HG03520 (cell line): ENCODE data around the gene COL6A1.

Experiments
- ATAC-seq: cut with Tn5 transposase; IDR thresholded peaks from one replicate; pipeline ENCODE4 v1.9.1; 2021; ENCODE audit warnings: mild to moderate bottlenecking, moderate library complexity; ENCODE audit not compliant: unreplicated experiment

The COL6A1 gene

DNA sequence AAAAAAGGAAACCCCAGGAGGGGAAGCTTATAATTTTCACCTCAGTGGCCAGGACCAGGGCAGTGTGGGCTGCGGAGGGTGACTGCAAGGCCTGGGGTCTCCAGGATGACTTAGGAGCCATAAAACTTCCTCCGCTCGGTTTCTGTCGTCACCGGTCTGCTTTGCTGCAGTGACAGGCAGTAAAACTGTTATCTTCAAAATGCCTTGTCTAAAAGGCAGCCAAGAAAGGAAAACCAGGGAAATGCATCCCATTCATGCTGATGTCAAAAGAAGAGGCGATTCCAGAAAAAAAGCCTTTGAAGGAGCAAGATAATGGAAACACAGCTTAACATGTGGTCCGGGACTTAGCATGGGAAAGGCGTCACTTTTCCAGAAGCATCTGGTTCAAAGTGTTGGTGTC is 42.0 kb downstream of the COL6A1 start:
- no peak for ATAC-seq

- ATAC-seq, result no peak
Measured at GRCh38 chr21:46024141-46024540, 42.6 kb downstream of the COL6A1 start.

- ATAC-seq, result no peak
Measured at GRCh38 chr21:46025113-46025770, 43.7 kb downstream of the COL6A1 start.

DNA sequence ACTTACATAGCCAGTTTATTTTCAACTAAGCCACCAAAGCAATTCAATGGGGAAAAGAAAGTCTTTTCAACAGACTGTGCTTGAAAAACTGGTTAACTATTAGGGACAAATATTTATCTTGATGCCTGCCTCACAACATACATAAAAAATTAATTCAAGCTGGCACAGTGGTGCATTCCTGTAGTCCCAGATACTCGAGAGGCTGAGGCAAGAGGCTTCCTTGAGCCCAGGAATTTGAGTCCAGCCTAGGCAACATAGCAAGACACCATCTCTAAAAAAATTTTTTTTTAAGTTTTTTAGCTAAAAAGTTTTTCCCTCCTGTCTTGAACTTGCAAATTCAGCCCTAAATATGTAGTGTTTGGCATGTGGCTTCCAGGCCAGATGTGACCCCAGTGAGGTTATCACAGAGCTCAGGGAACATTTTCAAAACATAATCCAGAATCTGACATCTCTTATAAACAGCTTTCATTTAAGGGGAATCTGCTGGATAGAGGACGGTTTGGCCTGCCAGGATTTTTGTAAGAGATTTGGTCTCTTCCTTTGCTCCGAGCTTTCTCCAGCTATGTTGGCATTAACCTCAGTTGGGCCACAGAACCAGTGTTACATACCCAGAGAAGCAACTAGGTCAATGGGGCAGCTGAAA is 46.4 kb downstream of the COL6A1 start:
- no peak for ATAC-seq

- no peak for ATAC-seq
Measured at GRCh38 chr21:46028573-46029091, 47.1 kb downstream of the COL6A1 start.

- ATAC-seq, result no peak
Measured at GRCh38 chr21:46029186-46029924, 47.8 kb downstream of the COL6A1 start.

GRCh38 chr21:46031484-46031883 is 49.9 kb downstream of the COL6A1 start:
- ATAC-seq, result no peak

GRCh38 chr21:46032100-46032499 is 50.5 kb downstream of the COL6A1 start:
- no peak for ATAC-seq

- no peak for ATAC-seq
Measured at GRCh38 chr21:46033410-46034400, 52.1 kb downstream of the COL6A1 start.

- no peak for ATAC-seq
Measured at GRCh38 chr21:46035809-46036695, 54.5 kb downstream of the COL6A1 start.

- no peak for ATAC-seq
Measured at GRCh38 chr21:46036696-46037330, 55.2 kb downstream of the COL6A1 start.

DNA sequence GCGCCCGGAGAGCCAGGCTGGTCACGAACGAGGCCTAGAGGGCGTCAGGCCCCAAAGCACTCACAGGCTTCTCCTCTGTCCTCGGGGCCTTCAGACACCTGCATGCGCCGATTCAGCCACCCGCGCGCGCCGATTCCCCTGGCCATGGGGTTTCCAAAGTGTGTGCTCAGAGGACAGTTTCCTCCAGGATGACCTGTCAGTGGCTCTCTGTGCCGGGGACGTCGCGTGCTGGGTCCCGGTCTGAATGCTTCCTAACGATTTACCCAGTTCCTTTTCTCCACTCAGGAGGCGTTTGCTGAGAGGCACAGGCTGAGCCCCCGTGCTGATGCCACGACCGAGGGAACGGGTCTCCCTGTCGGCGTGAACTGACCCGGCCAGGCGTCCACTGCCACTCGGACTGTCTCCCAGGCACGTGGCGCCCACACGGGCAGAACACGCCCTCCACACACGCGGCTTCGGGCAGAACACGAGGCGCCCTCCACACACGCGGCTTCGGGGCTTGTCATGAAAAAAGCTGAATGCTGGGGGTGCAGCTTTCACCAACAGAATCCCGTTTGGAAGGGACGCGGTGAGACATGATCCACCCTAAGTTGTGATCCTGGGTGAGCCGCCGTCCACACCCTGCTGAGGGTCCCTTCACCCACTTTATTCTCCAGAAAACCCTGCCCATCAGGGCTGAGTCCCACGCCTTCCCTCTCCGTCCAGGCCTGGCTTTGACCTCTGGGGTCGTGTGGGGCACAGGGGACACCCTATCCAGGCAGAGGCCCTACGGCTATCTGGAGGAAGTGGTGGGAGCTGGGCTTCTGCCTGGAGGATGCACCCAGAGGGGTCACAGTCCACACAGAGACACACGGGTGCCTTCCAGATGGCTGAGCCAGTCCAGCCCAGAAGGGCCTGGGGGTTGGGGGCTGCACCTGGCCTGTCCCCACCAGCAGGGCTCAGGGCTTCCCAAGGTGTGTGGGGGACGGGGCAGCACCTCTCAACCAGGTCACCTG is 56.1 kb downstream of the COL6A1 start:
- ATAC-seq, result no peak

GRCh38 chr21:46038341-46038829 is 56.8 kb downstream of the COL6A1 start:
- ATAC-seq, result no peak

DNA sequence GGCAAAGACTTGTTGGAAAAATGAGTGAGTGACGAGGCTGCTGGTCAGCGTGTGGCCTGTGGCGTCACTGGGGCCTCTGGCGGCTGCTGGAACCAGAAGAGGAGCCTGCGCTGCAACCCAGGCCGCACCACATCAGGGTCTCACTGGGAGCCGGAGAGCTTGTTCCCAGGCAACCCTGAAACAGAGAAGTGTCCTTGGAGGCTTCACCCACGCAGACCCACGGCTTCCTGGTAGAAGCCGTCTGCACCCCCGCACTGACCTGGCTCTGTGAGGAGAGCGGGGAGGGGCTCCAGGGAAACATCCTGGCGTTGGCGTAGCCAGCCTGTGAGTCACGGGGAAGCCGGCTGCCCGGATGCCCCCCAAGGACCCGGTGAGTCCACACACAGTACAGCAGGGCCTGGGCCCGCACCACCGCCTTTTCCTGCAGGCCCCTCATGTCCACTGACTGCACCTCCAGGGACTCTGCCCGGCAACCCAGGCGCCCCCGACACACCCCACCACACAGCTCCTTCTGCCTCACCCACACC is 57.4 kb downstream of the COL6A1 start:
- no peak for ATAC-seq

DNA sequence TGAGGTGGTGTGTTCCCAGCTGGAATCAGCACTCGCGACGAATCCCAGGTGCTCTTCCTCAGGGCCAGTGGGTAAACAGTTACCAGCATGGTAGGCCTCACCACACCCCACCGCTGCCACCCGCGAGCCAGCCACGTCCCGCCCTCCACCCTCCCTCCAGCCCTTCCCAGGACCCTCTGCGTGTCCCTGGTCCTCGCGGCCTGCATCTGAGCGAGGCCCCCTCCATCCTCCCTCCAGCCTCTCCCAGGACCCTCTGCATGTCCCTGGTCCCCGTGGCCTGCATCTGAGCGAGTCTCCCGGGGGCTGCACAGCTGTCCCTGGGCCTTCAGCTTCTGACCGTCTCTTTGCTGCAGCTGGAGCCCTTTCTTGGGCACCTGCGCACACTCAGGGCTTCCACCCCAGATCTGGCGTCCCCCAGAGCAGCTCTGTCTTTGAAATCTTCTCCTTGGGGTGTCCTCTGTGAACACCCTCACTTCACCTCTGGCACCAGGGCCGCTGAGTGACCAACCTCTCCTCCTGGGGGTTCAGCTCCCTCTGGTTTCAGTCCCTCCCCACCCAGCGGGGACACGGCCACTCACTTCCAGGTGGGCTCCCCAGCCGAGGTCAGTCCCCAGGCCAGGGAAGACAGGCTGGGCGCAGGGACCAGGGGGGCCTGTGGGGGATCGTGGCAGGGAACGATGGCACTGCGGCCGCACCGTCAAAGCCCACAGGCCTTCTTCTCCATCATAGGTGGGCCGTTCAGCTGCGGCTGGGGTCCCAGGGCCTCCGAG is 58.5 kb downstream of the COL6A1 start:
- no peak for ATAC-seq

DNA sequence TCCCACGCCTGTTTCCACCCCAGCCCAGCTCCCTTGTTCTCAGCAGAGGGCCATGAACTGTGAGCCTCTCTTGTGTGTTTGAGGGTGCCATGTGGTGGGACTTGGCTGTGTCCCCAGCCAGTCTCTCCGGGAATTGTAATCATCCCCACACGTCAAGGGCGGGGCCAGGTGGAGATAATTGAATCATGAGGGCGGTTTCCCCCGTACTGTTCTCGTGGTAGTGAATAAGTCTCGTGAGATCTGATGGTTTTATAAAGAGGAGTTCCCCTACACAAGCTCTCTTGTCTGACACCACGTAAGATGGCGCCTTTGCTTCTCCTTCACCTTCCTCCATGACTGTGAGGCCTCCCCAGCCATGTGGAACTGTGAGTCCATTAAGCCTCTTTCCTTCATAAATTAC is 59.1 kb downstream of the COL6A1 start:
- no peak for ATAC-seq

DNA sequence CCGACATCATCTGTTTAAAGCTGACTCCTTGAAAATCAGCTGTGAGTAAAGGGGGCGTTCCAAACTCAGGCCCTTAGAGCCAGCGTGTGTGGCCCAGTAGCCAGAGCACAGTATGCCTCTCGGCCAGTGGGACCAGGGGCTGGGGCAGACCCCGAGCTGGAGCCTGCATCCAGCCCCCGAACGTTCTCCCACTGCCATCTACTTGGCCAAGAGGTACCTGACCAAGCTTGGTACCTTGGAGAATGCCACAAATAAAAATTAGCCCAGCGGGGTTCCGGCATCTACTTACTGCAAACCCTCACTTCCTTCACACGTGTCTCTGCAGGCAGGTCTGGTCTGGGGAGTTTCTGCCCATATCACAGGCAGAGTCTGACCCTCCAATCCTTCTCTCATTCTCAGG is 59.6 kb downstream of the COL6A1 start:
- no peak for ATAC-seq
